Activated T-cell treated with anti-CD3 and anti-CD28 coated beads, Interleukin-2, amount 50 U/mL, for 48 hours (primary cell): Measurements from ENCODE around the gene PCDHGA10.
A peak's percentile ranks its signal among the peaks of the same experiment; 100 is the strongest.
"Not testable (repeated sequence)": the region's sequence is repeated elsewhere in the genome, so short reads cannot be mapped to it uniquely, and the experiment has no call there.

Experiments used
- DNase-seq, 2 experiments: peaks; one replicate each; pipeline ENCODE4 v3.0.0-alpha.2; 2020

PCDHGA10 gene

DNA sequence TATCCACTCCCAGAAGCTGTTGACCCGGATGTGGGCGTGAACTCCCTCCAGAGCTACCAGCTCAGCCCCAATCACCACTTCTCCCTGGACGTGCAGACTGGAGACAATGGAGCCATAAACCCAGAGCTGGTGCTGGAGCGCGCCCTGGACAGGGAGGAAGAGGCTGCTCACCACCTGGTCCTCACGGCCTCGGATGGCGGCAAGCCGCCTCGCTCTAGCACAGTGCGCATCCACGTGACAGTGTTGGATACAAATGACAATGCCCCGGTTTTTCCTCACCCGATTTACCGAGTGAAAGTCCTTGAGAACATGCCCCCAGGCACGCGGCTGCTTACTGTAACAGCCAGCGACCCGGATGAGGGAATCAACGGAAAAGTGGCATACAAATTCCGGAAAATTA is 19.5 kb upstream of the PCDHGA10 start:
- DNase-seq, result no peak

DNA sequence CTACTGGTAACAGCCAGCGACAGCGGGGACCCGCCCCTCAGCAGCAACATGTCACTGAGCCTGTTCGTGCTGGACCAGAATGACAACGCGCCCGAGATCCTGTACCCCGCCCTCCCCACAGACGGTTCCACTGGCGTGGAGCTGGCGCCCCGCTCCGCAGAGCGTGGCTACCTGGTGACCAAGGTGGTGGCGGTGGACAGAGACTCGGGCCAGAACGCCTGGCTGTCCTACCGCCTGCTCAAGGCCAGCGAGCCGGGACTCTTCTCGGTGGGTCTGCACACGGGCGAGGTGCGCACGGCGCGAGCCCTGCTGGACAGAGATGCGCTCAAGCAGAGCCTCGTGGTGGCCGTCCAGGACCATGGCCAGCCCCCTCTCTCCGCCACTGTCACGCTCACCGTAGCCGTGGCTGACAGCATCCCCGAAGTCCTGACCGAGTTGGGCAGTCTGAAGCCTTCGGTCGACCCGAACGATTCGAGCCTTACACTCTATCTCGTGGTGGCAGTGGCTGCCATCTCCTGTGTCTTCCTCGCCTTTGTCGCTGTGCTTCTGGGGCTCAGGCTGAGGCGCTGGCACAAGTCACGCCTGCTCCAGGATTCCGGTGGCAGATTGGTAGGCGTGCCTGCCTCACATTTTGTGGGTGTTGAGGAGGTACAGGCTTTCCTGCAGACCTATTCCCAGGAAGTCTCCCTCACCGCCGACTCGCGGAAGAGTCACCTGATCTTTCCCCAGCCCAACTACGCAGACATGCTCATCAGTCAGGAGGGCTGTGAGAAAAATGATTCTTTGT is 18.2 kb upstream of the PCDHGA10 start:
- DNase-seq, result not testable (repeated sequence)

DNA sequence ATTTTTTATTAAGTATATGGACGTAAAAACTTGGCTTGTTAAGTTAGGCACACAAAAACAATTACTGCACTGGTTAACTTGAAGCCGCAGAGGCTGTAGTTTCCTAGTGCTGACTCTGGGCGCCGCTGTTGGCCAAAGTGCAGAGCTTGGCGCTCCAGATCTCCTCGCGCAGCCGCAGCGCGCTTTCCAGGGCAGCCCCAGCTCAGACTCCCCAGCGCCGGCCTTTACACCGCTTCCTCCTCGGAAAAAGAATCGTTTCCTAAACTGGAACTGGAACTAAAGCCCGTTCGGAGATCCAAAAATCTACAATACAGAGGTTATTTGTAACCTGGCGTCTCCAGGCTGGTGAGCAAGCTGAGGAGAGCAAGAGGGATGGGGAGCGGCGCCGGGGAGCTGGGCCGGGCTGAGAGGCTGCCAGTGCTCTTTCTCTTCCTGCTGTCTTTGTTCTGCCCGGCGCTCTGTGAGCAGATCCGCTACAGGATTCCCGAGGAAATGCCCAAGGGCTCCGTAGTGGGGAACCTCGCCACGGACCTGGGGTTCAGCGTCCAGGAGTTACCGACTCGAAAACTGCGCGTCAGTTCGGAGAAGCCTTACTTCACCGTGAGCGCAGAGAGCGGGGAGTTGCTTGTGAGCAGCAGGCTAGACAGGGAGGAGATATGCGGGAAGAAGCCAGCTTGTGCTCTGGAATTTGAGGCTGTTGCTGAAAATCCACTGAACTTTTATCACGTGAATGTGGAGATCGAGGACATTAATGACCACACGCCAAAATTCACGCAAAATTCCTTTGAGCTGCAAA is 14.8 kb upstream of the PCDHGA10 start, which contains the start of gene PCDHGB5:
Gene PCDHGB5 (plus strand): TSS at position 192 of the 796 bp plus-strand sequence. CDS start 181 bp downstream, at position 373.
- DNase-seq, result peak in 1 of 2 experiments; percentile 58

DNA sequence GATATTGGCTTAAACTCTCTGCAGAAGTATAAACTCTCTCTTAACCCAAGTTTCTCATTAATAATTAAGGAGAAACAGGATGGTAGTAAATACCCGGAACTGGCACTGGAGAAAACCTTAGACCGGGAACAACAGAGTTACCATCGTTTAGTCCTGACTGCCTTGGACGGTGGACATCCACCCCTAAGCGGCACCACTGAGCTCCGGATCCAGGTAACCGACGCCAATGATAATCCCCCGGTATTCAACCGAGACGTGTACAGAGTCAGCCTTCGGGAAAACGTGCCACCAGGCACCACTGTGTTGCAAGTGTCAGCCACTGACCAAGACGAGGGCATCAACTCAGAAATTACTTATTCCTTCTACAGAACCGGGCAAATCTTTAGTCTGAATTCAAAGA is 14.2 kb upstream of the PCDHGA10 start:
- no peak for DNase-seq

DNA sequence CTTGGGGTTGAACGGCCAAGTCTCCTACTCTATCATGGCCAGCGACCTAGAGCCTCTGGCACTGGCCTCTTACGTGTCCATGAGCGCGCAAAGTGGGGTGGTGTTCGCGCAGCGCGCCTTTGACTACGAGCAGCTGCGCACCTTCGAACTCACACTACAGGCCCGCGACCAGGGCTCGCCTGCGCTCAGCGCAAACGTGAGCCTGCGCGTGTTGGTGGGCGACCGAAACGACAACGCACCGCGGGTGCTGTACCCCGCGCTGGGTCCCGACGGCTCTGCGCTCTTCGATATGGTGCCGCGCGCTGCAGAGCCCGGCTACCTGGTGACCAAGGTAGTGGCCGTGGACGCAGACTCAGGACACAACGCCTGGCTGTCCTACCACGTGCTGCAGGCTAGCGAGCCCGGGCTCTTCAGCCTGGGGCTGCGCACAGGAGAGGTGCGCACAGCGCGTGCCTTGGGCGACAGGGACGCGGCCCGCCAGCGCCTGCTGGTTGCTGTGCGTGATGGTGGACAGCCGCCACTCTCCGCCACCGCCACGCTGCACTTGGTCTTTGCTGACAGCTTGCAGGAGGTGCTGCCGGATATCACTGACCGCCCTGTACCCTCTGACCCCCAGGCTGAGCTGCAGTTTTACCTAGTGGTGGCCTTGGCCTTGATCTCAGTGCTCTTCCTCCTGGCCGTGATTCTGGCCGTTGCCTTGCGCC is 13.1 kb upstream of the PCDHGA10 start:
- no peak for DNase-seq

DNA sequence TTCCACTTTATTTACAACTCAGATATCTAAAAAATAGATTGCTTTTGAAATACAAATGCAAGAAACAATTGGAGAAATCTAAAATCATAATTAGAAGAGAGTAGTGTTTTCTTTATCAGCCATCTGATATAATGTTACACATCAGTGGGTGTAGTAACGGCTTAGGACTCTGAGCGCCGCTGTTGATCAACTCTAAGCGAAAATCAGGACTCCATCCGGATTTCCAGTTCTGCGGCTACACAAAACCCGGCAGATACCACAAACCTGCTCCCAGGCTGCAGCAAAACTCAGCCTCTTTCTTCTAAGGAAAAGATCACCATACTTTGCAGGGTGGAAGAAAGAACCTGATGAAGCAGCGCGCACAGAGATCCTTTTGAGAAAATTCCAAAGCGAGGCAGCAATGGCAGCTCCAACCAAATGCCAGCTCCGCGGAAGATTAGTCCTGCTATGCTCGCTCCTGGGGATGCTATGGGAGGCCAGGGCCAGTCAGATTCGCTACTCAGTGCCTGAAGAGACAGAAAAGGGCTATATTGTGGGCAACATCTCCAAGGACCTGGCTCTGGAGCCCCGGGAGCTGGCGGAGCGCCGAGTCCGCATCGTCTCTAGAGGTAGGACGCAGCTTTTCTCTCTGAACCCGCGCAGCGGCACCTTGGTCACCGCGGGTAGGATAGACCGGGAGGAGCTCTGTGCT is 10.1 kb upstream of the PCDHGA10 start, which contains the start of gene PCDHGA9:
Gene PCDHGA9 (plus strand): TSS at position 226 of the 691 bp plus-strand sequence. CDS start 175 bp downstream, at position 401.
- DNase-seq, result no peak

DNA sequence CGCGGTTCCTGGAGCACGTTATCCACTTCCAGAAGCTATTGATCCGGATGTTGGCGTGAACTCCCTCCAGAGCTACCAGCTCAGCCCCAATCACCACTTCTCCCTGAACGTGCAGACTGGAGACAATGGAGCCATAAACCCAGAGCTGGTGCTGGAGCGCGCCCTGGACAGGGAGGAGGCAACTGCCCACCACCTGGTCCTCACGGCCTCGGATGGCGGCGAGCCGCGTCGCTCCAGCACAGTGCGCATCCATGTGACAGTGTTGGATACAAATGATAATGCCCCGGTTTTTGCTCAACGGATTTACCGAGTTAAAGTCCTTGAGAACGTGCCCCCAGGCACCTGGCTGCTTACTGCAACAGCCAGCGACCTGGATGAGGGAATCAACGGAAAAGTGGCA is 9.4 kb upstream of the PCDHGA10 start:
- no peak for DNase-seq

DNA sequence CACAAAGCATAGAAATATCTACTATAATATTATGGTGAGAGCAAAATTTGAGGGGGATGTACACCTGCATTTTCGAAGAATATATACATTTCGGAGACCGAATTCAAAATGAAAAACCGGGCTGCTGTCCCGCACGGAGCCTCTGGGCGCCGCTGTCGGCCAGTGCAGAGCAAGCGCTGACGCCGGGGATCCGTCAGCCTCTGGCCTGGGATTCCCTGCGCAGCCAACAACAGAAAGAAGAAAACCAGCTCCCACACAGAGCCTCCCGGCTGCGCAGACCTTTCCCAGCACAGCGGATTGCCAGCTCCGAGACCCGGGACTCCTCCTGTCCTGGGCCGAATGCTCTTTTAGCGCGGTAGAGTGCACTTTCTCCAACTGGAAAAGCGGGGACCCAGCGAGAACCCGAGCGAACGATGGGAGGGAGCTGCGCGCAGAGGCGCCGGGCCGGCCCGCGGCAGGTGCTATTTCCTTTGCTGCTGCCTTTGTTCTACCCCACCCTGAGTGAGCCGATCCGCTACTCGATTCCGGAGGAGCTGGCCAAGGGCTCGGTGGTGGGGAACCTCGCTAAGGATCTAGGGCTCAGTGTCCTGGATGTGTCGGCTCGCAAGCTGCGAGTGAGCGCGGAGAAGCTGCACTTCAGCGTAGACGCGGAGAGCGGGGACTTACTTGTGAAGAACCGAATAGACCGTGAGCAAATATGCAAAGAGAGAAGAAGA is 4.8 kb upstream of the PCDHGA10 start, which contains the start of gene PCDHGB6:
Gene PCDHGB6 (plus strand): TSS at position 232 of the 716 bp plus-strand sequence. CDS start 182 bp downstream, at position 414.
- DNase-seq, result peak; percentile 60 to 64

DNA sequence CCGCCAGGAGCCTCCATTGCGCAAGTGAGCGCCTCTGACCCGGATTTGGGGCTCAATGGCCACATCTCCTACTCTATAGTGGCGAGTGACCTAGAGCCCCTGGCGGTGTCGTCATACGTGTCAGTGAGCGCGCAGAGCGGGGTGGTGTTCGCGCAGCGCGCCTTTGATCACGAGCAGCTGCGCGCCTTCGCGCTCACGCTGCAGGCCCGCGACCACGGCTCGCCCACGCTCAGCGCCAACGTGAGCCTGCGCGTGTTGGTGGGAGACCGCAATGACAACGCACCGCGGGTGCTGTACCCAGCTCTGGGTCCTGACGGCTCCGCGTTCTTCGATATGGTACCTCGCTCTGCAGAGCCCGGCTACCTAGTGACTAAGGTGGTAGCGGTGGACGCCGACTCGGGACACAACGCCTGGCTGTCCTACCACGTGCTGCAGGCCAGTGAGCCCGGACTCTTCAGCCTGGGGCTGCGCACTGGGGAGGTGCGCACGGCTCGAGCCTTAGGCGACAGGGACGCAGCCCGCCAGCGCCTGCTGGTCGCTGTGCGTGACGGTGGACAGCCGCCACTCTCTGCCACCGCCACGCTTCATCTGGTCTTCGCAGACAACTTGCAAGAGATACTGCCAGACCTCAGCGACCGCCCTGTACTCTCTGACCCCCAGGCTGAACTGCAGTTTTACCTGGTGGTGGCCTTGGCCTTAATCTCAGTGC is 3.0 kb upstream of the PCDHGA10 start:
- DNase-seq, result no peak

DNA sequence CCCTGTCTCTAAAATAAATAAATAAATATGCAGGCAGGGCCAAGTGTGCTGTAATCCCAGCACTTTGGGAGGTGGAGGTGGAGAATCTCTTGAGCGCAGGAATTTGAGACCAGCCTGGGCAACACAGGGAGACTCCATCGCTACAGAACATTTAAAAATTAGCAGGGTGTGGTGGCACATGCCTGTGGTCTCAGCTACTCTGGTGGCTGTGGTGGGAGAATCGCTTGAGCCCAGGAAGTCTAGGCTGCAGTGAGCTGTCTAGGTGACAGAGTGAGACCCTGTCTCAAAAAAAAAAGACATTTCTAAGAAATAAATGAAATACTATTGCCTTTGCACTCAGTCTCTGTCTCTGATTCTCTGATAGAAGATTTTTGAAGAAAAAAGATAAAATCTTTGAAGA is 1.2 kb upstream of the PCDHGA10 start:
- no peak for DNase-seq

DNA sequence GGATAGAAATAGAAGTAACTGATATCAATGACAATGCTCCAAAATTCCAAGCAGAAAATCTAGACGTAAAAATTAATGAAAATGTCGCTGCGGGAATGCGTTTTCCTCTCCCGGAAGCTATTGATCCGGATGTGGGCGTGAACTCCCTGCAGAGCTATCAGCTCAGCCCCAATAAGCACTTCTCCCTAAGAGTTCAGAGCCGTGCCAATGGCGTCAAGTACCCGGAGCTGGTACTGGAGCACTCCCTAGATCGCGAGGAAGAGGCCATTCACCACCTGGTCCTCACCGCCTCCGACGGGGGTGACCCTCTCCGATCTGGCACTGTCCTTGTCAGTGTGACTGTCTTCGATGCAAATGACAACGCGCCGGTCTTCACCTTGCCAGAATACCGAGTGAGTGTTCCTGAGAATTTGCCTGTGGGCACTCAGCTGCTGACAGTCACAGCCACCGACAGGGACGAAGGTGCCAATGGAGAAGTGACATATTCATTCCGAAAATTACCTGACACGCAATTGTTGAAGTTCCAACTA is 818 bp downstream of the PCDHGA10 start:
- no peak for DNase-seq

DNA sequence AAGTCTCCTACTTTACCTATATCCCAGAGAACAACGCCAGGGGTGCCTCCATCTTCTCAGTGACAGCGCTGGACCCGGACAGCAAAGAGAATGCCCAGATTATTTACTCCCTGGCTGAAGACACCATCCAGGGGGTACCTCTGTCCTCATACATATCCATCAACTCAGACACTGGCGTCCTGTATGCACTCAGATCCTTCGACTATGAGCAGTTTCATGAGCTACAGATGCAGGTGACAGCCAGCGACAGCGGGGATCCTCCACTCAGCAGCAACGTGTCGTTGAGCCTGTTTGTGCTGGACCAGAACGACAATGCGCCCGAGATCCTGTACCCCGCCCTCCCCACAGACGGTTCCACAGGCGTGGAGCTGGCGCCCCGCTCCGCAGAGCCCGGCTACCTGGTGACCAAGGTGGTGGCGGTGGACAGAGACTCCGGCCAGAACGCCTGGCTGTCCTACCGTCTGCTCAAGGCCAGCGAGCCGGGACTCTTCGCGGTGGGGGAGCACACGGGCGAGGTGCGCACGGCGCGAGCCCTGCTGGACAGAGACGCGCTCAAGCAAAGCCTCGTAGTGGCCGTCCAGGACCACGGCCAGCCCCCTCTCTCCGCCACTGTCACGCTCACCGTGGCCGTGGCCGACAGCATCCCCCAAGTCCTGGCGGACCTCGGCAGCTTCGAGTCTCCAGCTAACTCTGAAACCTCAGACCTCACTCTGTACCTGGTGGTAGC is 1.9 kb downstream of the PCDHGA10 start:
- DNase-seq, result not testable (repeated sequence)

DNA sequence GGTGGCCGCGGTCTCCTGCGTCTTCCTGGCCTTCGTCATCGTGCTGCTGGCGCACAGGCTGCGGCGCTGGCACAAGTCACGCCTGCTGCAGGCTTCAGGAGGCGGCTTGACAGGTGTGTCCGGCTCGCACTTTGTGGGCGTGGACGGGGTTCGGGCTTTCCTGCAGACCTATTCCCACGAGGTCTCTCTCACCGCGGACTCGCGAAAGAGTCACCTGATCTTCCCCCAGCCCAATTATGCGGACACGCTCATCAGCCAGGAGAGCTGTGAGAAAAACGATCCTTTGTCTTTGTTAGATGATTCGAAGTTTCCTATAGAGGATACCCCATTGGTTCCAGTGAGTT is 2.5 kb downstream of the PCDHGA10 start:
- DNase-seq, result not testable (repeated sequence)

DNA sequence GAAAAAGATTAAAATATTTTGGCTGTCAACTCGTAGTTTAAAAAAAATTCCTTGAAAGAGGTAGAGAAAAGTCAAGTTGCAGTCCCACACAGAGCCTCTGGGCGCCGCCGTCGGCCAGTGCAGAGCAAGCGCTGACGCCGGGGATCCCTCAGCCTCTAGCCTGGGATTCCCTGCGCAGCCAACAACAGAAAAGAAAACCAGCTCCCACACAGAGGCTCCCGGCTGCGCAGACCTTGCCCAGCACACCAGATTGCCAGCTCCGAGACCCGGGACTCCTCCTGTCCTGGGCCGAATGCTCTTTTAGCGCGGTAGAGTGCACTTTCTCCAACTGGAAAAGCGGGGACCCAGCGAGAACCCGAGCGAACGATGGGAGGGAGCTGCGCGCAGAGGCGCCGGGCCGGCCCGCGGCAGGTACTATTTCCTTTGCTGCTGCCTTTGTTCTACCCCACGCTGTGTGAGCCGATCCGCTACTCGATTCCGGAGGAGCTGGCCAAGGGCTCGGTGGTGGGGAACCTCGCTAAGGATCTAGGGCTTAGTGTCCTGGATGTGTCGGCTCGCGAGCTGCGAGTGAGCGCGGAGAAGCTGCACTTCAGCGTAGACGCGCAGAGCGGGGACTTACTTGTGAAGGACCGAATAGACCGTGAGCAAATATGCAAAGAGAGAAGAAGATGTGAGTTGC is 4.8 kb downstream of the PCDHGA10 start, which contains the start of gene PCDHGB7:
Gene PCDHGB7 (plus strand): TSS at position 184 of the 679 bp plus-strand sequence. CDS start 183 bp downstream, at position 367.
- peak; percentile 69 to 71 for DNase-seq

DNA sequence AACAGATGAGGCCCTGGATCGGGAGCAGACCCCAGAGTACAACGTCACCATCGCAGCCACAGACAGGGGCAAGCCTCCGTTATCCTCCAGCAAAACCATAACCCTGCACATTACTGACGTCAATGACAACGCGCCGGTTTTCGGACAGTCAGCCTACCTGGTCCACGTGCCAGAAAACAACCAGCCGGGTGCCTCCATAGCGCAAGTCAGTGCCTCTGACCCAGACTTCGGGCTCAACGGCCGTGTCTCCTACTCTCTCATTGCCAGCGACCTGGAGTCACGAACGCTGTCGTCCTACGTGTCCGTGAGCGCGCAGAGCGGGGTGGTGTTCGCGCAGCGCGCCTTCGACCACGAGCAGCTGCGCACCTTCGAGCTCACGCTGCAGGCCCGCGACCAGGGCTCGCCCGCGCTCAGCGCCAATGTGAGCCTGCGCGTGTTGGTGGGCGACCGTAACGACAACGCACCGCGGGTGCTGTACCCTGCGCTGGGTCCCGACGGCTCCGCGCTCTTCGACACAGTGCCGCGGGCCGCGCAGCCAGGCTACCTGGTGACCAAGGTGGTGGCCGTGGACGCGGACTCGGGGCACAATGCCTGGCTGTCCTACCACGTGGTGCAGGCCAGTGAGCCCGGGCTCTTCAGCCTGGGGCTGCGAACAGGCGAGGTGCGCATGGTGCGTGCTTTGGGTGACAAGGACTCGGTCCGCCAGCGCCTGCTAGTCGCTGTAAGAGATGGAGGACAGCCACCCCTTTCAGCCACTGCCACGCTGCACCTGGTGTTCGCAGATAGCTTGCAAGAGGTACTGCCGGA is 6.5 kb downstream of the PCDHGA10 start:
- no peak for DNase-seq

DNA sequence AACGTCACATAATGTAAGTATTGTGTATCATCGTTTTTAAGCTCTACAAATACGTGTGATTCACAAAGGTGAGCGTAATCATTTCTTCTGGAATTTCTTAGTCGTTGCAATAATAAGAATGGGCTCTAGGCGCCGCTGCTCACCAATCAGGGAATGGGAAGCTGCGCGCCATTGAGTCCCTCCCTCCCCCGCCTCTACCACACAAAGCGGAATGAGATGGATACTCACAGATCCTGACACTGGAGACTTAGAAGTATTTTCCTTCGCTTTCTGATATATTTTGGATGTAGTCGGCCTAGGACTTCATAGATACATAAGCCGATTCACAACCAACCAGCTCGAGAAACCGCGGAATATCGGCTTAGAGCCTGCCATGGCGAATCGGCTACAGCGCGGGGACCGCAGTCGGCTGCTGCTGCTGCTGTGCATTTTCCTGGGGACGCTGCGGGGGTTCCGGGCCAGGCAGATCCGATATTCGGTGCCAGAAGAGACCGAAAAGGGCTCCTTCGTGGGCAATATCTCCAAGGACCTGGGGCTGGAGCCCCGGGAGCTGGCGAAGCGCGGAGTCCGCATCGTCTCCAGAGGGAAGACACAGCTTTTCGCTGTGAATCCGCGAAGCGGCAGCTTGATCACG is 8.2 kb downstream of the PCDHGA10 start, which contains the start of gene PCDHGA11:
Gene PCDHGA11 (plus strand): TSS at position 197 of the 634 bp plus-strand sequence. CDS start 177 bp downstream, at position 374.
- peak; percentile 62 to 66 for DNase-seq

DNA sequence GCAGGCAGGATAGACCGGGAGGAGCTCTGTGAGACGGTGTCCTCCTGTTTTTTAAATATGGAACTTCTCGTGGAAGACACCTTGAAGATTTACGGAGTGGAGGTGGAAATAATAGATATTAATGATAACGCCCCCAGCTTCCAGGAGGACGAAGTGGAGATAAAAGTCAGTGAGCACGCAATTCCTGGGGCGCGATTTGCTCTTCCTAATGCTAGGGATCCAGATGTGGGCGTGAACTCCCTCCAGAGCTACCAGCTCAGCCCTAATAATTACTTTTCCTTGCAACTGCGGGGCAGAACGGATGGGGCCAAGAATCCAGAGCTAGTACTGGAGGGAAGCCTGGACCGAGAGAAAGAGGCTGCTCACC is 8.7 kb downstream of the PCDHGA10 start:
- no peak for DNase-seq

DNA sequence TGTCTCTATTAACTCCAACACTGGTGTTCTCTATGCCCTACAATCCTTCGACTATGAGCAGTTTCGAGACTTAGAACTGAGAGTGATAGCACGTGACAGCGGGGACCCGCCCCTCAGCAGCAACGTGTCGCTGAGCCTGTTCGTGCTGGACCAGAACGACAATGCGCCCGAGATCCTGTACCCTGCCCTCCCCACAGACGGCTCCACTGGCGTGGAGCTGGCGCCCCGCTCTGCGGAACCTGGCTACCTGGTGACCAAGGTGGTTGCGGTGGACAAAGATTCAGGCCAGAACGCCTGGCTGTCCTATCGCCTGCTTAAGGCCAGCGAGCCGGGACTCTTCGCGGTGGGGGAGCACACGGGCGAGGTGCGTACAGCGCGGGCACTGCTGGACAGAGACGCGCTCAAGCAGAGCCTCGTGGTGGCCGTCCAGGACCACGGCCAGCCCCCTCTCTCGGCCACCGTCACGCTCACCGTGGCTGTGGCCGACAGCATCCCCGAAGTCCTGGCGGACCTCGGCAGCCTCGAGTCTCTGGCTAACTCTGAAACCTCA is 10.0 kb downstream of the PCDHGA10 start:
- DNase-seq, result no peak
